NCI-H1092 treated with DMSO at 0.1 percent for 48 hours (cell line): ENCODE measurements around the gene KRT13.

ENCODE experiments used
- DNase-seq: peaks from one replicate; lab custom pipeline; 2025; lab: John Stamatoyannopoulos, UW

KRT13 gene

GRCh38 chr17:41466988-41467387 lies 38.4 kb downstream of the KRT13 start, which contains the start of gene KRT32:
TSS of gene KRT32 (minus strand) at chr17:41467386. CDS start at chr17:41467325, 61 bp downstream.
- no peak for DNase-seq

GRCh38 chr17:41464682-41465081 lies 40.7 kb downstream of the KRT13 start:
- no peak for DNase-seq

GRCh38 chr17:41464173-41464572 lies 41.2 kb downstream of the KRT13 start:
- DNase-seq = no peak

GRCh38 chr17:41463746-41464145 lies 41.7 kb downstream of the KRT13 start:
- DNase-seq = no peak

- DNase-seq = no peak
These were observed 42.7 kb downstream of the KRT13 start for GRCh38 chr17:41462705-41463104.

- no peak for DNase-seq
These were observed 47.7 kb downstream of the KRT13 start for GRCh38 chr17:41457676-41458075.

GRCh38 chr17:41456204-41456603 lies 49.2 kb downstream of the KRT13 start:
- no peak for DNase-seq

- DNase-seq = no peak
These were observed 50.2 kb downstream of the KRT13 start for GRCh38 chr17:41455236-41455635.

- DNase-seq = no peak
These were observed 52.3 kb downstream of the KRT13 start for GRCh38 chr17:41453066-41453465.

- no peak for DNase-seq
These were observed 53.1 kb downstream of the KRT13 start for GRCh38 chr17:41452281-41452680.

GRCh38 chr17:41451154-41451728 lies 54.2 kb downstream of the KRT13 start:
- no peak for DNase-seq
